Stimulated activated CD4-positive, alpha-beta T cell treated with anti-CD3 and anti-CD28 coated beads, Interleukin-2, amount 100 ng/mL, for 4 hours (primary cell): ENCODE data around the gene GREB1L.
"Not testable (repeated sequence)": the region's sequence is repeated elsewhere in the genome, so short reads cannot be mapped to it uniquely, and the experiment has no call there.

Source experiments
- DNase-seq: peaks from one replicate; pipeline ENCODE4 v3.0.0-alpha.2; 2020; ENCODE audit warnings: low read depth

GREB1L gene

DNA sequence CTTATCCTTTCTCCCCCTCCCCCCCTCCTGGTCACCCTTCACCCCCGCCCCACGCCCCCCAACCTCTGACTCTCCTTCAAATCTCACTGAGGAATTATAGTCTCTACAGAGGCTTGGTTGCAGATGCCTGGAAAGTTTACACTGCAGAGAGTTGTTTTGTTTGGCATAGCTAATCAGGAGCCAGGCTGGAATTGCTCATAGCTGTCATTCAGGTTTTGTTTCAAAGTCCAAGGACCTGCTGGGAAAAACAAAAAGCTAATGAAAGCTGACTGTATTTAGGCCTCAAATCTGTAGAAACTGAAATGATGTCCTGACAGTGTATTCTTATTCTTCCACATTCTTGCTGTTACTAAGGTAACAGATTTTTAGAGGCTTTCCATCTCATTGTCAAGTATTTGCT lies 22.6 kb downstream of the GREB1L start:
- DNase-seq: no peak

DNA sequence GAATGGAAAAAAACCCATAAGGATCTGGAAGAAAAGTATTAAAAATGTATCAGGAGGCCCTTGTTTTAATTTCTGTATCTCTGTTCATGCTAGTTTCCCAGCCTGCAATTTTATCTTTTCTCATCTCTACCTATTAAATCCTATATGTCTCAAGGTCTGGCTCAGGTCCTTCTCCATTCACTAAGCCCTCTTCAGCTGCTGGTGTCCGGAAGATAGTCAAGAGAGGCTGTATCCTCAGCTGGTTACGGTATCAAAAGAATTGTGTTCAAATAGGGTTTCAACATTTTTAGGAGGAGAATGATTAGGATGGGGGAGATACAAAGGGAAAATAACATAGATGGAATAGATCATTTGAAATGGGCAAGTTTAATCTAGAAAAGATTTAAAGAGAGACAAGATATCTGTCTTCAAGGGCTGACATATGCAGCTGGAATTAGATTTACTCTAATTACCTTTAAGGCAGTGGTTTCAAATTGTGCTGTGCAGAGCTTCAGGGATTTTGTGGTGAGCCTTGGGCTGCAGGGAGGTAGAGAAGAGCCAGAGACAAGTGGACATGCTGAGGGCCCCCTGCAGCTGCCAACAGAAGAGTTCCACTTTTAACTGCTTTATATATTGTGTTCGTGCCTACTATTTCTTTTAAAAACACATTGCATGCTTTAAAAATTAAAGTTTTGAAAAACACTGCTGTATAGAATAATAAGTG lies 24.1 kb downstream of the GREB1L start:
- no peak for DNase-seq

DNA sequence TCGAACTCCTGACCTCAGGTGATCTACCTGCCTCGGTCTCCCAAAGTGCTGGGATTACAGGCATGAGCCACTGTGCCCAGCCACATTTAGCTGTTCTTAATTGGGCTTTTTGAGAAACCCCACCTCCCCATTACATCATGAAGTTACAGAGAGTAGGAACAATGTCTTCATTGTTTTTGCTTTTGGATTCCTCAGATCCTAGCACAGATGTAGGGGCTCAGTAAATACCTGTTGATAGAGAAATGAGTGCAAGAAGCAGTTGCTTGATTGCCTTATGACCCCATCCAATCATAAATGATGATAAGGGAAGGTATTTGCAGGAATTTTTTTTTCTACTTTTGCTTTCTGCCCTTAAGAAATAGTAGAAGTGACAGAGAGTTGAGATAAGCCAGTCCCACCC lies 25.4 kb downstream of the GREB1L start:
- DNase-seq: no peak

DNA sequence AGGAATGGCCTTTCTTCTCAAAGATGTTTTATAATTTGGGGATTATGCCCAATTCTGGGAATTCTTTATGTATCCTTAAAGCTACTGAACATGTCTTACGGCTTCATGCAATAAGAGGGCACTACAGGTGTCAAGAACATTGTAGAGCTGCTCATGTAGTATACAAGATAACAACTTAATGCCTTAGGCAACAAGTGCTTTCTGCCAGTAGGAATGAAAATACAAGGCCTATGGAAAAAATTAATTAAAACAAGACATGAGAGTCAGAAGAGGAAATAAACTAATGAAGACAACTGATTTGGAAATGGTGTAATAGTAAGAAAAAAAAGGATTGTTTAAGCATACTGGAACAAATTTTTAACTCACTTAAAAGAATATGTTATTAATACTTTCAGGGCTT lies 27.3 kb downstream of the GREB1L start:
- DNase-seq: no peak

DNA sequence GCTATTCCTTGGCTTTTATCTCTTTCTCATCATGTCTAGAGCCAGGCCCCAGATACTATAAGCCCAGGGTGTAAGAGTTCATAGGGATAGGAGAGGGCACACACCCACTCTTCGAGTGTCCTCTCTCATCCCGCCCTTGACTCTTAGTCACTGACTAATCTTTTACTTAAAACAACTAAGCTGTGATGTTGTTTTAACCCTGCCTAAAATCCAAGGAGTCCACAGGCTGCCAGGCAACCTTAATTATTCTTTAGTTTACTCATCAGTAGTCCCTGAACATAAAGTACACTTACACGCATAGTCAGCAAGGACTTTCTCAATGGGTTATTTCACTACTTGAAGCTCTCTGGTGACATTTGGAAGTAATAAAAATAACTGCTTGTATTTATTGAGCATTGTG lies 28.4 kb downstream of the GREB1L start:
- no peak for DNase-seq

DNA sequence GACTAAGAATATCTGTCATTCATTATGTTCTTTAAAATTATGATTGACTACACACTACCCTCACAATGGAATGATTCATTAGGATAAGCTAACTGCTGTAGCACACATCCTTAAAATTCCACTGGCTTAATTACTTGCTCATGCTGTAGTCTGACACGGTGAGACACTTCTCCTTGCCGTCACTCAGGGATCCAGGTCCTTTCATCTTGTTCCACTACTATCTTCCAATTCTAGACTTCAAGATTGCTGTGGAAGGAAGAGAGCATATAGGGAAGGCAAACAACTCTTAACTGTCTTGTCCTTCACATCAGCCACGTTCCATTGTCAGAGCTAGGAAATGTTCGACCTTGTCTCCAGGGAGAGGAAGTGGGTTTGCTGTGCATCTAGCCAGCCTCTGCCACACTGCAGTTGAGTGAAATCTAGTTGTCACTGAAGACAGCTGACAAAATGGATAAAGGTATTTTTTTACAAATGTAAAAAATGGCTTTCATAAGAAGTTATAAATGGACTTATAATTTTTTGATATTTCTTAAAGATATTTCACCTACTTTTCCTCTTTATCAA lies 30.1 kb downstream of the GREB1L start:
- no peak for DNase-seq

DNA sequence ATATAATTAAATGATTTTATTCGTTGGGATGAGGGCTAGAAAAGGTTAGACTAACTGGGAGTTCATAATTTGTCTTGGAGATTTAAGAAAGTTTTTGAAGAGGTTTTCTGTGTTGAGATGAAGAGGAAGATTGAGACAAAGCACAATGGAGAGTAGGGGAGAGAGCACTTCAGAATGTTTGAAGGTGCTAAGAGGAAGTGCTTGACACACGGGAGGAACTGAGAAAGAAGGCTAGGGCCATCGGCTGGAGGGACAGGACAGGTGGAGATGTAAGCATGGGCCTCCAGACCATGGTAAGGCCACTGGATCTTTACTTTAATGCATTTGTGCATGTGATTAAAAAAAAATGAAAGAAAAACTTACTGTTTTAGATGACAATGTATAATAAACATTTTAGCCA lies 31.5 kb downstream of the GREB1L start:
- DNase-seq: no peak

DNA sequence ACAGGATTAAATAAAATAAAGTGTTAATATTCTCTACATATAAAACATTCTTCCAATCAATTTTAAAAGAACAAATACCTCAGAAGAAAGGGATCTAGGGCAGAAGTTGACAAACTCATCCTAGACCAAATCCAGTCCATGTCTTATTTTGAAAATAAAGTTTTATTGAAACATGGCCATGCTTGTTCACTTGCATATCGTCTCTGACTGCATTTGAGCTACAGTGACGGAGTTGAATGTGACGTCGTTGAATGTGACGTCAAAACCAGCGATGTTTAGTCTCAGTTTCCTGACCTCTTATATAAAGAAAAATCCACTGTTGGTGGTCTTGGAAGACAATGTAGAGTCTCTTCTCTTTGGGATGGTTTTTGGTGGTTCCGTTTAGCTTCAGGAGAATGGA lies 33.6 kb downstream of the GREB1L start:
- DNase-seq: no peak

DNA sequence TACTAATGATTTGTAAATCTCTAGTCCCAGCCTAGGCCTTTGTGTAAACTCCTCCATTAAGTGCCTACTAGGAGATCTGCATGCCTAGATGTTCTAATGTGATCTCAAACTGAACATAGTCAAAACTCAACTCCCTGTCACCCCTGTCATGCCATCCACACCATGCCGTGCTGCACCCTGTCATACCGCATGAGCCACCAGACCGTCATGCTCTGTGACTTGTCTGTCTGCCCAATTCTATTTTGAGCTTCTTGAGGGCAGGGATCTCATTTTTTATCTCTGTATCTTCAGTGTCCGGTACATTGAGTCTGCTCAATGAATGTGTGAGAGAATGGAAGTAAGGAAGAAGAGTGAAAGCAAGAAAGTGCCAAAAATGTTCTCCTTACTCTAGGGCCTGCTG lies 35.5 kb downstream of the GREB1L start:
- DNase-seq: no peak

DNA sequence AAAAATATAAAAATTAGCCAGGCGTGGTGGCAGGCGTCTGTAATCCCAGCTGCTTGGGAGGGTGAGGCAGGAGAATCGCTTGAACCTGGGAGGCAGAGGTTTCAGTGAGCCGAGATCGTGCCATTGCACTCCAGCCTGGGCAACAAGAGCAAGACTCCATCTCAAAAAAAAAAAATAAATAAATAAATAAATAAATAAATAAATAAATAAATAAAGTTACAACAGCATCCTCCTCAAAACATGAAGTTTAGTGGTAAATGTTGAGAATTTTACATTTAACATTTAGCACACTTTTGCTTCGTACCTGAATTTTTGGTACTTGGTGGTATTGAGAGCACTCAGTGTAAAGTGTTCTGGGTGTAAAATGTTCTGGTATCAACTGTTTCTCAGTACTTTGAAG lies 36.2 kb downstream of the GREB1L start:
- DNase-seq: not testable (repeated sequence)

DNA sequence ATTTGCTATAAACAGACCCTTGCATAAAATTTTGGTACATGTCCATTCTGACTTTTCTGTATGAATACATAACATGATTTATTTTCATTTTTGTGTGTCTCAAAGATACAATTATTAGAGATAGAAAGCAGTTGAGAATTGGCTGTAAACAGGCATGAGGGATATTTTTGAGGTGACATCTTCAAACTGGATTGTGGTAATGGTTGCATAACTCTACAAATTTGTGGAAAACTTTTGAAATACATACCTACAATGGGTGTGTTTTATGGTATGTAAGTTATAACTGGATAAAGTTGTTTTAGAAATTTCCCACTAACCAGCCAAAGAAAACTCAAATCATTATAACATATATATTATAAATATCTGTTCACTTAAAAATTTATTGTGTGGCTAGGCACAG lies 39.6 kb downstream of the GREB1L start:
- DNase-seq: no peak

DNA sequence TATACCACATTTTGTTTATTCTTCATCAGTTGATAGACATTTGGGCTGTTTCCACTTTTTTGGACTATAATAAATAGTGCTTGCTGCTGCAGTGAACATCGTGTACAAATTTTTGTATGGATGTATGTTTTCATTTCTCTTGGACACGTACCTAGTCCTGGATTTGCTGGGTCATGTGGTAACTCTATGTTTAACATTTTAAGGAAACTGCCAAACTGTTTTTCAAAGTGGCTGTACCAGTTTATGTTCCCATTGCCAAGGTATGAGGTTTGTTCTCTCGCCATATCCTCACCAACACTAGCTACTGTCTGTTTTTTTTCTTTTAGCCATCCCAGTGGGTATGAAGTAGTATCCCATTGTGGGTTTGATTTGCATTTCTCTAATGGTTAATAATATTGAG lies 42.5 kb downstream of the GREB1L start:
- no peak for DNase-seq

DNA sequence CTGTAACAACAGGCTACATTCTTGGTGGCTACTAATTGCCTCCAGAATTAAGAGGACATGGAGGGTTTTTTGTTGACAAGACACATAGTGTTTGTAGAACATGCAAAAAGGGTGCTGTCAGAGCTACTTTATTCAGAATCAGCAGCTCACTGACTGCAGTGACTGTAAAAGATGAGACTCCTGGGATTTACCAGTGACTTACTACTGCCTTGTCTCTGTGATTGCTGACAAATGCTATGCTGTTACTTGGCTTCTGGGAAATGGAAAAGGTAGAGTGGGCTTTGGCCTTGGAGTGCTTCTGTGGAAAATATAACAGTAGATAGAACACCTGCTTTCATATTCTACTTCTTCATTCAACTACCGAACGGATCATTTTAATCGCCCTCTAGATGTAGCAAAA lies 47.8 kb downstream of the GREB1L start:
- no peak for DNase-seq

DNA sequence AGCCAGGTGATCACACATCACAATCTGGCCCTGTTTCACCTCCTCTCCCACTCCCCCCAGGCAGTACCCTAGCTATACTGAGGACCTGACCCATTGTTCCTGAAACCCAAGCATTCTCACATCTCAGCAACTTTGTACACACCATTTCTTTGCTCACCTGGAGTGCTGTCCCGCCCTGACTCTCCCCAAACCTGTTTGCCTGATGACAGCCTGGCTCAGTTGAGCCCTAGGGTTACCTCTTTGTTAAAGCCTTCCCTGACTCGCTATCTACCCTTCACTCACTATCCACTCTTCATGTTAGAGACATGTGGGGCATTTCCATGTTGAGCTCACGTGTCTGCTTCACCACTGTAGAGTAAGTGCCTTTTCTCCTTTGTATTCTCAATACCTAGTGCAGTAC lies 49.1 kb downstream of the GREB1L start:
- DNase-seq: no peak

DNA sequence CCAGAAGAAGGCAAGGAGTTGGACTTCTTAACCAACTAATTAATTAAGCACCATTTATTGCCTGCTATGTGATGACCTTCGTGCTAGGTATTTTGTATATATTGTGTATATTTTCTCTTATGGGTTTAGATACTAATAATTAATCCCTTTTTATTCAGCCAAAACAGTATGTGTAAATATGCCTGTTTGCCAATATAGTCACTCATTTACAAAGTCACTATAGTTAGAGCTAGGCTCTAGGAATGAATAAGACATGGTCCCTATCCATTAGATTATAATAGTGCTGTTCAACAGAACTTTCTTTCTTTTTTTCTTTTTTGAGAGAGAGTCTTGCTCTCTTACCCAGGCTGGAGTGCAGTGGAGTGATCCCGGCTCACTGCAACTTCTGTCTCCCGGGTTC lies 51.4 kb downstream of the GREB1L start:
- DNase-seq: no peak

DNA sequence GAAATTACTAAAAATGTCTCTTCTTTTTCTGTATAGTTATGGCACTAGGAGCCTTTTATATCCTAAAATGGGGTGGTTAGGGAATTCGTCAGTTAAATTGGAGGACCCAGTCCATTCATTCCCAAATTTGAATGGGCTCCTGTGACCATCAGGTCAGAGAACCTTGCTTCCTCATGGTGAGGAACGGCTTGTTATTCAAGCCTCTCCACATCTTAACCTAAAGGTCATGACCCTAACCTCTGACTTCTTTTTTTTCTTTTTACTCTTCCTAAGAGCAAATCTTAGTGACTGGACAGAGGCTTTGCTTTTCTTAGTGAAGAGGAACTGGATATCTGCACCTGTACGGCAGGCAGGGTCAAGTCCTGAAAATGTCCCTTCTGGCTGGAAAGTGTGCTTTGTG lies 53.1 kb downstream of the GREB1L start:
- no peak for DNase-seq

DNA sequence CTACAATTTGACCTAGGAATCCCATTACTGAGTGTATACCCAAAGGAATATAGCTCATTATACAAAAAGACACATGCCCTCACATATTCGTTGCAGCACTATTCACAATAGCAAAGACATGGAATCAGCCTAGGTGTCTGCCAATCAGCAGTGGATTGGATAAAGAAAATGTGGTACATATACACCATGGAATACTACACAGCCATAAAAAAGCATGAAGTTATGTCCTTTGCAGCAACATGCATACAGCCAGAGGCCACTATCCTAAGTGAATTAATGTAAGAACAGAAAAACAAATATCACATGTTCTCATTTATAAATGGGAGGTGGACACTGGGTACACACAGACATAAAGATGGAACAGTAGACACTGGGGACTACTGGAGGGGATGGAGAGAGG lies 54.0 kb downstream of the GREB1L start:
- DNase-seq: no peak

DNA sequence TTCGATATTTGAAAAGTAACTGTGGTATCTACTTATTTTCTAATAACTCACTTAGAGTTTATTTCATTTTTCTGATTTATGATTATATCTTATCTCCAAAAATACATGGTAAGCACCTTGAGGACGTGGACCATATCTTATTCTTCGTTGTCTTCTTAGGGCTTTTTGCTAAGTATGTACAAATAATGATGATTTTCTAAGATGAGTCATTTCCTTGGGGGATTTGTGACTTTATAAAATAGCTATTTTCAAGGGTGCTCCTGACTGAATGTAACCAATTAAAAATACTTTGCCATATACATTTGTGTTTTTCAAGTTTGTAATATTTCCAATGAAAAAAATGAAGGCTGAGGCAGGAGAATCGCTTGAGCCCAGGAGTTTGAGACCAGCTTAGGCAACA lies 56.3 kb downstream of the GREB1L start:
- no peak for DNase-seq

DNA sequence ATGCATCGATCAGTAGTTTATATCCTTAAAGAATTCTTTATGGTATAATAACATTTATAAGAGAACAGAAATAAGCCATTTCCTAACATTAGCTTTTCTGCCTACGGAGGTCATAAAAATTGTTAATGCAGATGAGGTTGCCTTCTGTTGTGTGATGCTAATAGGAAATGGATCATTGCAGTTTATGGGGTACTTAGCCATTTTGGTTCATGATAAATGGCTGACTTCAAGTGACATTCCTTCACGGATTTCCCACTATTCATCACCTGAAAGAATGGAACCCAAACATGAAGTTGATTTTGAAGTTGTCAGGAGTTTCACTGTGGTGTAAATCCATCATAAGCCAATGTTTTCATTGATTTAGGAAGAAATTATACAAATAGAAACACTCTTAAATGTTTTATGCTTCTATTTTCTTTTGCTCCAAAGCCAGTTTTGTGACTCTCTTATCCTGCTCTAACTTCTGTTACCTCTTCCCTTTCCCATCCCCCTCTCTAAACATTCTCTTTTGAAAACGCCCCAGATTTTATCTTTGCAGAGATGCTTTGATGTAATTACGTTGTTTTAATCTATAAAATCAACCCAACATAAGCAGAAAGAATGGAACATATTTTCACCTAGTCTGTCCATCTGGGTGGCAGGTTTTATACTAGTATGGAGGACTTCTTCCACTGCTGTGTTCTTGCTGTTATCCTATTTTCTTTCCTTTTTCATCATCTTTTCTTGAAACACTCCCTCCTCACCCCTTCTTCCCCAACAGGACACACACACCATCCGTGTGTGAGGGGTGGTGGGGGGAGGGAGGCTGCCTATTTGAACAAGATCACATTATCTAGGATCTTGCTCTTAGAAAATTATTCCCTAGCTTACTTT lies 58.2 kb downstream of the GREB1L start:
- DNase-seq: no peak

DNA sequence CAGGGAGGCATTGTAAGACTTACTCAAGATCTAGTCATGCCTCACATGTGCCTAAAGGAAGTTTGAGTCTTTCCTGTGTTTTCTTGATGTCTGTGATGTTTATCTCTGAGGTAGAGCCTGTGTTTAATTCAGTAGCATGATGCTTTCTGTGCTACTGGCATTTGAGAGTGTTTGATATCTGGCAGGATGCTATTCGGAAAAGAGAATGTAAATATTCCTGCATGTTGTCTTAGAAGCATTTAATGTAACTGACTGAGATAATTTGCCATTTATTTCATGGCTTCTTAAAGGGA lies 58.8 kb downstream of the GREB1L start:
- DNase-seq: no peak

DNA sequence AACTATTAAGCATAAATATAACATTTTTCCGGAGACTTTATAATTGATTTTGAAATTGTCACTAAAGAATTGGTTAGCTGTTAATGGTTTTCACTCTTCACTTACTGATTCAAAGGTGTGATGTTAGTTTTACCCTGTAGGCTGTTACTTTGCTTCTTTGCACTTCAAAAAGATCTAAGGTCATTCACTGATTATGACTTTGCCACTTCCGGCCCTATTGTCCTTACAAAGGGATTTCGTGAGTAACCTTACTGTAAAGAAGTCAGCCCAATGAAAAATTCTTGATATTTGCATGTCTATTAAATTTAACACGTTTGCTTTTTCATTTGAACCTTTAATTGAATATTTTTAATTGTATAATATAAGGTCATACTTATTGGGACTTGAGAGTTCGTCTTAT lies 61.4 kb downstream of the GREB1L start:
- no peak for DNase-seq

DNA sequence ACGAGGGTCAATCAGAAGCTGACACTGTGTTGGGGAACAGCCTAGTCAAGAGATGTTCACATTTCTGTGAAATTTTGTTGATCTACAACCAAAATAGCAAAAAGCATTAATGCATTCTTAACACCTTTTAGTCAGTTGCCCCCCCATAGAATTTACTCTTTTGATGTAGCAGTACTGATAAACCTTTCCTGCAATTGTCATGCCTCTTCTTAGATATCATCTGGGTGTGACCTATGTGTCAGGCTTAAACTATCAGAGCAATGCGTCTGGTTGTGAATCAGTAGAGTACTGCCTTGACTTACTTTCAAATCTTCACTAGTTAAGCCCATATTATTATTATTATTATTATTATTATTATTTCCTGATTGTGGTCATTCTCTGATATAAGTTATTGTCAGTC lies 61.9 kb downstream of the GREB1L start:
- no peak for DNase-seq

DNA sequence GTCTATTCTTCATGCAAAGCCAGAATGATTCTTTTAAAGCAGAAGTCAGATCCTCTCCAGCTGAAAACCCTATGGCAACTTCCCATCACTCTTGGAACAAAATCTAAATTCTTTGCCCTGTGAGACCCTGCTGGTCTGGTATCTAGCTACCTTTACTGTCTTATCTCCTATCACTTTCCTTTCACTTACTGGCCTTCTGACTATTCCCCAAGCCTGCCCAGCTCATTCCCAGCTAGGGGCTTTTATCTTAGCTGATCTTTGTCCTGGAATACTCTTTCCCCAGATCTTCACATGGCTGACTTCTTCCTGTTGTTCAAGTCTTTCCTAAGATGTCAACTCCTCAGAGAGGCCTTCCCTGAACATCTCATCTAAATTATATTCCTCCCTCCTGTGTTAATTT lies 63.6 kb downstream of the GREB1L start:
- DNase-seq: no peak

DNA sequence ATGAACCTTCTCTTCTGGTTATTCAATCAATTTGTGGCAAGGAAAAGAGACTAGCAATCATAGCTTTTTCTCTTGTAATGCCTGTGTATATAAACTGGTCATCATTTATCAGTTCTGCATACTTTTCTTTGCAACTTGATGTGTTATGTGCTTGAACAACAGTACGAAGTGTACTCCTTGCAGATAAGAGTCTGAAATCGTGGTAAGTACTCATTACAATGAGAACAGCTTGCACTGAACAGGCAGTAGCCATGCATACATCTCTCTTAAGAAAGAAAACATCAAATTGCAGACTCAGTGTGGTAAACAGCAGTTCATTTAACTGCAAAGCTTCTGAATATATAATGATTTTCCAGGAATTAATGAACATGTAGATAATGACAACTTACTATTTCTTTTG lies 64.3 kb downstream of the GREB1L start:
- no peak for DNase-seq
